Esophagus squamous epithelium (tissue), 5 donors: ENCODE data around the gene ARHGAP42. TPM values are rescaled to one million over a fixed set of nuclear protein-coding genes. Genes with fewer than 3 reads are reported as not detected.

Experiments
- DNase-seq: peaks from one replicate; lab custom pipeline; 2025; lab: John Stamatoyannopoulos, UW
- H3K27ac ChIP-seq, 4 donors: fragments of 200-600 bp; sonication (generic); one replicate each; pipeline ENCODE4 v1.5.1; 2016 to 2019; ENCODE audit warnings: mild to moderate bottlenecking in 1 of 4
- H3K27me3 ChIP-seq, 4 donors: fragments of 200-600 bp; sonication (generic); 1 replicate in 3 of 4; 2 replicates in 1 of 4; pipeline versions ENCODE4 v1.5.1 to v1.6.0; 2017 to 2021; ENCODE audit warnings: antibody characterized with exemption in 1 of 4
- H3K36me3 ChIP-seq, 3 donors: fragments of 200-600 bp; sonication (generic); one replicate each; pipeline ENCODE4 v1.5.1; 2016 to 2019
- H3K4me1 ChIP-seq, 3 donors: fragments of 200-600 bp; sonication (generic); one replicate each; pipeline ENCODE4 v1.5.1; 2017 to 2019
- H3K4me3 ChIP-seq, 4 donors: fragments of 200-600 bp; sonication (generic); 1 replicate in 3 of 4; 2 replicates in 1 of 4; pipeline ENCODE4 v1.5.1; 2016 to 2019; ENCODE audit warnings: mild to moderate bottlenecking in 2 of 4, moderate library complexity in 1 of 4
- H3K9me3 ChIP-seq, 3 donors: fragments of 200-600 bp; sonication (generic); one replicate each; pipeline ENCODE4 v1.5.1; 2016 to 2019
- POLR2A ChIP-seq, 4 donors: fragments of 450-650 bp; IDR thresholded peaks; one replicate each; pipeline ENCODE4 v1.6.1; 2017; ENCODE audit warnings: antibody characterized with exemption in 4 of 4, mild to moderate bottlenecking in 4 of 4, moderate library complexity in 3 of 4
- WGBS, 2 donors: methylation state at CpG; one replicate each; pipeline ENCODE4 v1.1.5; 2018; 5-methylcytosine and 5-hydroxymethylcytosine counted together
- intact Hi-C: fragments of 100-400 bp; cut with DNase I; formaldehyde crosslinking; loops from one replicate; pipeline ENCODE4 v1.15.0; 2022
- total RNA-seq, 4 donors: library from RNA; depleted of rRNA; stranded (reverse); fragments of >200 nt; gene quantifications; one replicate each; pipeline ENCODE4 v1.1.0, GENCODE V29; 2016
- TF ChIP-seq, protein P1 (sequence below), 6 experiments: fragments of 450-650 bp in 4 of 6; fragments of 200-600 bp in 2 of 6; sonication (generic) in 2 of 6; IDR thresholded peaks; one replicate each; pipeline ENCODE4 v1.5.1; 2016 to 2019; ENCODE audit warnings: antibody characterized with exemption in 6 of 6, mild to moderate bottlenecking in 4 of 6, moderate library complexity in 4 of 6
- donor health status: DM: yes; HTN: yes; CAD: no.

The ARHGAP42 gene
- total RNA-seq, 4 donors from 2014 or later = 3.5 to 10.1 (median 6.4) TPM

- Histone ChIP-seq H3K36me3 (no peaks in the 10 kb centered on the region), H3K9me3 (no peaks in the 10 kb centered on the region), H3K4me3 (no peak overlapping the region), H3K27me3 (no peaks in the 10 kb centered on the region), H3K4me1 (no peaks in the 10 kb centered on the region), H3K27ac (no peak overlapping the region)
- DNase-seq = no peak
- TF ChIP-seq POLR2A (IDR thresholded peaks at IDR 0.05) = no peak
- TF ChIP-seq, protein P1, sequence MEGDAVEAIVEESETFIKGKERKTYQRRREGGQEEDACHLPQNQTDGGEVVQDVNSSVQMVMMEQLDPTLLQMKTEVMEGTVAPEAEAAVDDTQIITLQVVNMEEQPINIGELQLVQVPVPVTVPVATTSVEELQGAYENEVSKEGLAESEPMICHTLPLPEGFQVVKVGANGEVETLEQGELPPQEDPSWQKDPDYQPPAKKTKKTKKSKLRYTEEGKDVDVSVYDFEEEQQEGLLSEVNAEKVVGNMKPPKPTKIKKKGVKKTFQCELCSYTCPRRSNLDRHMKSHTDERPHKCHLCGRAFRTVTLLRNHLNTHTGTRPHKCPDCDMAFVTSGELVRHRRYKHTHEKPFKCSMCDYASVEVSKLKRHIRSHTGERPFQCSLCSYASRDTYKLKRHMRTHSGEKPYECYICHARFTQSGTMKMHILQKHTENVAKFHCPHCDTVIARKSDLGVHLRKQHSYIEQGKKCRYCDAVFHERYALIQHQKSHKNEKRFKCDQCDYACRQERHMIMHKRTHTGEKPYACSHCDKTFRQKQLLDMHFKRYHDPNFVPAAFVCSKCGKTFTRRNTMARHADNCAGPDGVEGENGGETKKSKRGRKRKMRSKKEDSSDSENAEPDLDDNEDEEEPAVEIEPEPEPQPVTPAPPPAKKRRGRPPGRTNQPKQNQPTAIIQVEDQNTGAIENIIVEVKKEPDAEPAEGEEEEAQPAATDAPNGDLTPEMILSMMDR (IDR thresholded peaks at IDR 0.05) = no peak
- intact Hi-C loops = no loop called here
- 46 to 58% methylated on average over 6 of the region's 6 CpGs for WGBS, 2 donors
Measured at GRCh38 chr11:100667449-100667848, 19.6 kb upstream of the ARHGAP42 start.

DNA sequence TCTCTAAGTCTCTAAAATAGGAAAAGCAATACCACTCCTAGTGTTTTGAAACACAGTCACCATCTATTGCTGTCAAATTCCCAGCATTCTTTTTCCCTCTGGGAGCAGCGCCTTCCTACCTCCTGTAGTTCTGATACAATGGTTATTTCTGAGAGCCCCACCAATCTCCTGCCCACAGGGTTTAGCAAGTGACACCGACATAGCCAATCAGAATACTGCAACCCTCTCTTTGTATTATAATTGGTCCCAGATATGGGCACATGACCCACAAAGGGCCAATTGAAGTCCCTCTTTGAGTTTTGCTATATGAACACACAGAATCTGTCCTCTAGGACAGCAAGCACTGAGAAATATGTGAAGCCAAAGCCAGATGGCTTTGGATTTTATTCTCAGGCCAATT, 16.9 kb upstream of the ARHGAP42 start:
- Histone ChIP-seq H3K27ac (no peak overlapping the region), H3K4me1 (no peaks in the 10 kb centered on the region), H3K27me3 (no peaks in the 10 kb centered on the region), H3K4me3 (no peak overlapping the region), H3K36me3 (no peaks in the 10 kb centered on the region), H3K9me3 (no peaks in the 10 kb centered on the region)
- no peak for TF ChIP-seq POLR2A (IDR thresholded peaks at IDR 0.05)
- TF ChIP-seq, protein P1 (IDR thresholded peaks at IDR 0.05) = no peak
- no peak for DNase-seq
- intact Hi-C loops = loop anchor here (10.0 kb wide), 1 partner anchor 85 kb away; no protein-coding TSS in a partner anchor
- WGBS, 2 donors = 86 to 100% methylated on average over 1 to 2 of the region's 2 CpGs

GRCh38 chr11:100671471-100671870, 15.6 kb upstream of the ARHGAP42 start:
- Histone ChIP-seq H3K27me3 (no peaks in the 10 kb centered on the region), H3K36me3 (no peaks in the 10 kb centered on the region), H3K27ac (no peak overlapping the region), H3K4me1 (no peaks in the 10 kb centered on the region), H3K9me3 (no peaks in the 10 kb centered on the region), H3K4me3 (no peak overlapping the region)
- no peak for TF ChIP-seq POLR2A (IDR thresholded peaks at IDR 0.05)
- TF ChIP-seq, protein P1 (IDR thresholded peaks at IDR 0.05) = no peak
- intact Hi-C loops = loop anchor here (10.0 kb wide), 1 partner anchor 87 kb away; no protein-coding TSS in a partner anchor
- no peak for DNase-seq
- WGBS, 2 donors = 77 to 81% methylated on average over 6 of the region's 6 CpGs

DNA sequence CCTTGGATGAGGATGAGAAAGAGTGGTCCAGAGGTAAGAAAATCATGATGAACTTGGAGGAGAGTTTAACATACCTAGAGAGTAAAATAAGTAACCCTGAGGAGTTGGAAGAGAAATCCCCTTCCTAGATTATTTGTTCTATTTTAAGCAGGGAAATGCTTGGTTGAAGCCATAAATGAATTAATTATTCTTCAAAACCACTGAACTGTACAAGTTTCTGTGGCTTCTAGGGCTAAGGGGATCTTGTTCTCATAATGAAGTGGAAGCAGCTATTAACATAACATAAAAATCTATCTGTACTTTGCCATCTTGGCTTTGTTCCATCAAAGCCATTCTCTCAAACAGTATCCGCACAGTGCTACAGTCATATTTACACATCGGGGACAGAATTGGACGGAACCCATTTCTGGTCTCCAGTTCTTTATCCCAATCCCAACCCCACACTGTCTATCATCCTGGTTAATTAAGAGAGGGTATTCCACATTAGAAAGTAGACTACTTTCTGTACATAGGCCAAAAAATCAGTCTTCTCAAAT, 14.5 kb upstream of the ARHGAP42 start:
- 49 to 81% methylated on average over 3 of the region's 3 CpGs for WGBS, 2 donors

GRCh38 chr11:100673063-100673462, 14.0 kb upstream of the ARHGAP42 start:
- intact Hi-C loops = loop anchor here (10.0 kb wide), 1 partner anchor 88 kb away; no protein-coding TSS in a partner anchor
- DNase-seq = no peak
- Histone ChIP-seq H3K36me3 (no peaks in the 10 kb centered on the region), H3K27ac (no peak overlapping the region), H3K4me3 (no peak overlapping the region), H3K4me1 (no peaks in the 10 kb centered on the region), H3K27me3 (no peaks in the 10 kb centered on the region), H3K9me3 (no peaks in the 10 kb centered on the region)
- TF ChIP-seq, protein P1 (IDR thresholded peaks at IDR 0.05) = no peak
- 52 to 69% methylated on average over 1 of the region's 1 CpG for WGBS, 2 donors

More for the DNA sequence above, 14.5 kb upstream of the ARHGAP42 start:
- Histone ChIP-seq H3K27ac (no peak overlapping the region), H3K9me3 (no peaks in the 10 kb centered on the region), H3K27me3 (no peaks in the 10 kb centered on the region), H3K4me3 (no peak overlapping the region), H3K36me3 (no peaks in the 10 kb centered on the region), H3K4me1 (no peaks in the 10 kb centered on the region)
- no peak for DNase-seq
- TF ChIP-seq POLR2A (IDR thresholded peaks at IDR 0.05) = no peak
- TF ChIP-seq, protein P1 (IDR thresholded peaks at IDR 0.05) = no peak
- intact Hi-C loops = loop anchor here (10.0 kb wide), 1 partner anchor 88 kb away; no protein-coding TSS in a partner anchor
